HepG2 (cell line): ENCODE measurements around the gene TRMT1. TPM values are rescaled to one million over a fixed set of nuclear protein-coding genes. Genes with fewer than 3 reads are reported as not detected.

Experiments used
- HNRNPK ChIP-seq: fragments of 200-400 bp; formaldehyde crosslinking; IDR thresholded peaks from 2 replicates; pipeline ENCODE4 v1.6.1; 2018; ENCODE audit warnings: low read length, low read depth, moderate library complexity, mild to moderate bottlenecking; ENCODE audit not compliant: poor library complexity, severe bottlenecking
- NFE2L1 ChIP-seq: sonication (generic); formaldehyde crosslinking; IDR thresholded peaks from 2 replicates; pipeline ENCODE4 v1.4.0; 2020; ENCODE audit warnings: missing genetic modification reagents, mild to moderate bottlenecking, borderline replicate concordance
- POGZ ChIP-seq: sonication (generic); formaldehyde crosslinking; IDR thresholded peaks from 2 replicates; pipeline ENCODE4 v1.4.0; 2020; ENCODE audit warnings: mild to moderate bottlenecking, missing genetic modification reagents
- RAD21 ChIP-seq: fragments of 450-650 bp; formaldehyde crosslinking; IDR thresholded peaks from 2 replicates; pipeline ENCODE4 v1.5.0; 2020; ENCODE audit warnings: mild to moderate bottlenecking
- RFX5 ChIP-seq: IDR thresholded peaks from 2 replicates; pipeline ENCODE4 v1.6.1; 2011; ENCODE audit warnings: low read depth, low read length, improper control_type of control experiment
- SMAD3 ChIP-seq: sonication (generic); formaldehyde crosslinking; IDR thresholded peaks from 2 replicates; pipeline ENCODE4 v1.4.0; 2020; ENCODE audit warnings: missing genetic modification reagents
- ZBTB38 ChIP-seq: sonication (generic); formaldehyde crosslinking; IDR thresholded peaks from 2 replicates; pipeline ENCODE4 v1.5.1; 2020; ENCODE audit warnings: mild to moderate bottlenecking, missing genetic modification reagents
- ZBTB7A ChIP-seq: sonication (generic); formaldehyde crosslinking; IDR thresholded peaks from 2 replicates; pipeline ENCODE4 v1.8.0; 2022; ENCODE audit warnings: mild to moderate bottlenecking, missing genetic modification reagents
- ZNF263 ChIP-seq: sonication (generic); formaldehyde crosslinking; IDR thresholded peaks from 2 replicates; pipeline ENCODE4 v1.4.0; 2020; ENCODE audit warnings: missing genetic modification reagents
- ZNF776 ChIP-seq: sonication (generic); formaldehyde crosslinking; IDR thresholded peaks from 2 replicates; pipeline ENCODE4 v1.4.0; 2020; ENCODE audit warnings: mild to moderate bottlenecking, missing genetic modification reagents
- ZSCAN21 ChIP-seq: sonication (generic); formaldehyde crosslinking; IDR thresholded peaks from 2 replicates; pipeline ENCODE4 v1.8.0; 2022; ENCODE audit warnings: mild to moderate bottlenecking, missing genetic modification reagents, moderate library complexity, borderline replicate concordance
- polyA plus RNA-seq, 8 experiments: library from polyadenylated mRNA; depleted of rRNA in 3 of 8; stranded (reverse) in 7 of 8; unstranded in 1 of 8; fragments of >200 nt; fragmentation: Illumina TruSeq in 4 of 8; extraction: Trizol in 4 of 8; gene quantifications; 2 replicates each; pipeline versions ENCODE4 v1.2.1 to v1.2.3, GENCODE V29; 2011 to 2016; ENCODE audit warnings: low read depth in 4 of 8, missing spikeins in 1 of 8, mixed read lengths in 1 of 8; ENCODE audit not compliant: insufficient read depth in 1 of 8
- total RNA-seq, 5 experiments: library from RNA; depleted of rRNA; stranded (reverse); fragments of >200 nt; fragmentation: Illumina TruSeq; extraction: Trizol; gene quantifications; 2 replicates each; pipeline ENCODE4 v1.2.3, GENCODE V29; 2016; ENCODE audit warnings: low read depth in 1 of 5
- TF ChIP-seq, protein P1 (sequence below): sonication (generic); formaldehyde crosslinking; IDR thresholded peaks from 2 replicates; pipeline ENCODE4 v1.4.0; 2020; ENCODE audit warnings: mild to moderate bottlenecking, missing genetic modification reagents, borderline replicate concordance
- TF ChIP-seq, protein P2 (sequence below): sonication (generic); formaldehyde crosslinking; IDR thresholded peaks from 2 replicates; pipeline ENCODE4 v1.4.0; 2020; ENCODE audit warnings: low read depth, mild to moderate bottlenecking, missing genetic modification reagents
- TF ChIP-seq, protein P3 (sequence below): sonication (generic); formaldehyde crosslinking; IDR thresholded peaks from 2 replicates; pipeline ENCODE4 v1.4.0; 2020; ENCODE audit warnings: missing genetic modification reagents
- TF ChIP-seq, protein P4 (sequence below): sonication (generic); formaldehyde crosslinking; IDR thresholded peaks from 2 replicates; pipeline ENCODE4 v1.5.1; 2020; ENCODE audit warnings: mild to moderate bottlenecking, missing genetic modification reagents, borderline replicate concordance
- TF ChIP-seq, protein P5 (sequence below): fragments of 450-650 bp; IDR thresholded peaks from 2 replicates; pipeline ENCODE4 v1.6.1; 2017
- TF ChIP-seq, protein P6 (sequence below): sonication (generic); formaldehyde crosslinking; IDR thresholded peaks from 2 replicates; pipeline ENCODE4 v1.9.0; 2021; ENCODE audit warnings: missing genetic modification reagents, borderline replicate concordance

The TRMT1 gene
- total and polyA plus RNA-seq, 2 of the 13 experiments (the other 11 are each of a cell fraction or from before 2014, with no cell fraction given), result 35.5 to 44.1 TPM

DNA sequence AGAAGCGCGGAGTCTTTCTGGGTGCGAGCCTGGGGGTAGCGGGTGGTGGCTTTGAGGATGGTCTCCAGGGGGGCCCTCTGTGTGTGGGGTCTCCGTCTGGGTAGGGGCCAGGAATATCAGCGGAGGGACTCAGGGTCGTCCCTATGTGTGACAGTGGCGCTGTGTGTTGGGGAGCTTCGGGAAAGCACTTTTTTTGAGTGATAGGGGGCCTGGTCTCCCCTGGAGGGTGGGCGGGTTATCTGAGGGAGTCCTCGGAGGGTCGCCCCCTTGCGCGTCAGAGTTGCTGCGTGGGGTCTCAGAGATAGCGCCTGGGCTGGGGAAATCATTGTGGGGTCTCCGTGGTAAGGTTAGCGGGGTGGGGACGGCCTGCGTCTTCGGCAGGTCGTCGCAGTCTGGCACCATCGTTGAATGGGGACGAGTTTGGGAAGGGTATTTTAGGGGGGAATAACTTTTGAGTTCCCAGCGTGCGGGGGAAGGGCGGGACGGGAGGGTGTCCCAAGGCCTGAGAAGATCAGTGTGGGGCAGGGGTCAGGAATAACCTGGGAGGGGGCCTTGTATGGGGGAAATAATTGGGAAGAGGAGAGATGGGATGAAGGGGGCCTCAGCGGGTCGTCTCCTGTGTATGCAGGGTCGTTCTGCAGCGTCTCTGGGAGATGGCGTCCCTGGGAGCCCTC, 34.5 kb upstream of the TRMT1 start (continued):
- TF ChIP-seq ZNF776 (no peak), ZSCAN21 (no peak), ZNF263 (CRISPR knock-in tag) (no peak), HNRNPK (no peak), RAD21 (CRISPR knock-in tag) (no peak), ZBTB38 (CRISPR knock-in tag) (no peak), ZBTB7A (CRISPR knock-in tag) (0 out of 2 replicates have a peak, but pooled peaks have one; percentile 7), SMAD3 (no peak), POGZ (CRISPR knock-in tag) (no peak), RFX5 (no peak), NFE2L1 (CRISPR knock-in tag) (no peak)
- TF ChIP-seq, protein P1, sequence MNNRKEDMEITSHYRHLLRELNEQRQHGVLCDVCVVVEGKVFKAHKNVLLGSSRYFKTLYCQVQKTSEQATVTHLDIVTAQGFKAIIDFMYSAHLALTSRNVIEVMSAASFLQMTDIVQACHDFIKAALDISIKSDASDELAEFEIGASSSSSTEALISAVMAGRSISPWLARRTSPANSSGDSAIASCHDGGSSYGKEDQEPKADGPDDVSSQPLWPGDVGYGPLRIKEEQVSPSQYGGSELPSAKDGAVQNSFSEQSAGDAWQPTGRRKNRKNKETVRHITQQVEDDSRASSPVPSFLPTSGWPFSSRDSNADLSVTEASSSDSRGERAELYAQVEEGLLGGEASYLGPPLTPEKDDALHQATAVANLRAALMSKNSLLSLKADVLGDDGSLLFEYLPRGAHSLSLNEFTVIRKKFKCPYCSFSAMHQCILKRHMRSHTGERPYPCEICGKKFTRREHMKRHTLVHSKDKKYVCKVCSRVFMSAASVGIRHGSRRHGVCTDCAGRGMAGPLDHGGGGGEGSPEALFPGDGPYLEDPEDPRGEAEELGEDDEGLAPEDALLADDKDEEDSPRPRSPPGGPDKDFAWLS (CRISPR knock-in tag), result no peak
- TF ChIP-seq, protein P2, sequence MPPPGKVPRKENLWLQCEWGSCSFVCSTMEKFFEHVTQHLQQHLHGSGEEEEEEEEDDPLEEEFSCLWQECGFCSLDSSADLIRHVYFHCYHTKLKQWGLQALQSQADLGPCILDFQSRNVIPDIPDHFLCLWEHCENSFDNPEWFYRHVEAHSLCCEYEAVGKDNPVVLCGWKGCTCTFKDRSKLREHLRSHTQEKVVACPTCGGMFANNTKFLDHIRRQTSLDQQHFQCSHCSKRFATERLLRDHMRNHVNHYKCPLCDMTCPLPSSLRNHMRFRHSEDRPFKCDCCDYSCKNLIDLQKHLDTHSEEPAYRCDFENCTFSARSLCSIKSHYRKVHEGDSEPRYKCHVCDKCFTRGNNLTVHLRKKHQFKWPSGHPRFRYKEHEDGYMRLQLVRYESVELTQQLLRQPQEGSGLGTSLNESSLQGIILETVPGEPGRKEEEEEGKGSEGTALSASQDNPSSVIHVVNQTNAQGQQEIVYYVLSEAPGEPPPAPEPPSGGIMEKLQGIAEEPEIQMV (CRISPR knock-in tag), result no peak
- TF ChIP-seq, protein P3, sequence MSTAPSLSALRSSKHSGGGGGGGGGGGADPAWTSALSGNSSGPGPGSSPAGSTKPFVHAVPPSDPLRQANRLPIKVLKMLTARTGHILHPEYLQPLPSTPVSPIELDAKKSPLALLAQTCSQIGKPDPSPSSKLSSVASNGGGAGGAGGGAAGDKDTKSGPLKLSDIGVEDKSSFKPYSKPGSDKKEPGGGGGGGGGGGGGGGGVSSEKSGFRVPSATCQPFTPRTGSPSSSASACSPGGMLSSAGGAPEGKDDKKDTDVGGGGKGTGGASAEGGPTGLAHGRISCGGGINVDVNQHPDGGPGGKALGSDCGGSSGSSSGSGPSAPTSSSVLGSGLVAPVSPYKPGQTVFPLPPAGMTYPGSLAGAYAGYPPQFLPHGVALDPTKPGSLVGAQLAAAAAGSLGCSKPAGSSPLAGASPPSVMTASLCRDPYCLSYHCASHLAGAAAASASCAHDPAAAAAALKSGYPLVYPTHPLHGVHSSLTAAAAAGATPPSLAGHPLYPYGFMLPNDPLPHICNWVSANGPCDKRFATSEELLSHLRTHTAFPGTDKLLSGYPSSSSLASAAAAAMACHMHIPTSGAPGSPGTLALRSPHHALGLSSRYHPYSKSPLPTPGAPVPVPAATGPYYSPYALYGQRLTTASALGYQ (CRISPR knock-in tag), result no peak
- TF ChIP-seq, protein P4, sequence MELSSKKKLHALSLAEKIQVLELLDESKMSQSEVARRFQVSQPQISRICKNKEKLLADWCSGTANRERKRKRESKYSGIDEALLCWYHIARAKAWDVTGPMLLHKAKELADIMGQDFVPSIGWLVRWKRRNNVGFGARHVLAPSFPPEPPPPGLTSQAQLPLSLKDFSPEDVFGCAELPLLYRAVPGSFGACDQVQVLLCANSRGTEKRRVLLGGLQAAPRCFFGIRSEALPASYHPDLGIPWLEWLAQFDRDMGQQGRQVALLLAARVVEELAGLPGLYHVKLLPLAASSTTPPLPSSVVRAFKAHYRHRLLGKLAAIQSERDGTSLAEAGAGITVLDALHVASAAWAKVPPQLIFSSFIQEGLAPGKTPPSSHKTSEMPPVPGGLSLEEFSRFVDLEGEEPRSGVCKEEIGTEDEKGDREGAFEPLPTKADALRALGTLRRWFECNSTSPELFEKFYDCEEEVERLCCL (CRISPR knock-in tag), result no peak
- TF ChIP-seq, protein P5, sequence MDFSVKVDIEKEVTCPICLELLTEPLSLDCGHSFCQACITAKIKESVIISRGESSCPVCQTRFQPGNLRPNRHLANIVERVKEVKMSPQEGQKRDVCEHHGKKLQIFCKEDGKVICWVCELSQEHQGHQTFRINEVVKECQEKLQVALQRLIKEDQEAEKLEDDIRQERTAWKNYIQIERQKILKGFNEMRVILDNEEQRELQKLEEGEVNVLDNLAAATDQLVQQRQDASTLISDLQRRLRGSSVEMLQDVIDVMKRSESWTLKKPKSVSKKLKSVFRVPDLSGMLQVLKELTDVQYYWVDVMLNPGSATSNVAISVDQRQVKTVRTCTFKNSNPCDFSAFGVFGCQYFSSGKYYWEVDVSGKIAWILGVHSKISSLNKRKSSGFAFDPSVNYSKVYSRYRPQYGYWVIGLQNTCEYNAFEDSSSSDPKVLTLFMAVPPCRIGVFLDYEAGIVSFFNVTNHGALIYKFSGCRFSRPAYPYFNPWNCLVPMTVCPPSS, result no peak
- TF ChIP-seq, protein P6, sequence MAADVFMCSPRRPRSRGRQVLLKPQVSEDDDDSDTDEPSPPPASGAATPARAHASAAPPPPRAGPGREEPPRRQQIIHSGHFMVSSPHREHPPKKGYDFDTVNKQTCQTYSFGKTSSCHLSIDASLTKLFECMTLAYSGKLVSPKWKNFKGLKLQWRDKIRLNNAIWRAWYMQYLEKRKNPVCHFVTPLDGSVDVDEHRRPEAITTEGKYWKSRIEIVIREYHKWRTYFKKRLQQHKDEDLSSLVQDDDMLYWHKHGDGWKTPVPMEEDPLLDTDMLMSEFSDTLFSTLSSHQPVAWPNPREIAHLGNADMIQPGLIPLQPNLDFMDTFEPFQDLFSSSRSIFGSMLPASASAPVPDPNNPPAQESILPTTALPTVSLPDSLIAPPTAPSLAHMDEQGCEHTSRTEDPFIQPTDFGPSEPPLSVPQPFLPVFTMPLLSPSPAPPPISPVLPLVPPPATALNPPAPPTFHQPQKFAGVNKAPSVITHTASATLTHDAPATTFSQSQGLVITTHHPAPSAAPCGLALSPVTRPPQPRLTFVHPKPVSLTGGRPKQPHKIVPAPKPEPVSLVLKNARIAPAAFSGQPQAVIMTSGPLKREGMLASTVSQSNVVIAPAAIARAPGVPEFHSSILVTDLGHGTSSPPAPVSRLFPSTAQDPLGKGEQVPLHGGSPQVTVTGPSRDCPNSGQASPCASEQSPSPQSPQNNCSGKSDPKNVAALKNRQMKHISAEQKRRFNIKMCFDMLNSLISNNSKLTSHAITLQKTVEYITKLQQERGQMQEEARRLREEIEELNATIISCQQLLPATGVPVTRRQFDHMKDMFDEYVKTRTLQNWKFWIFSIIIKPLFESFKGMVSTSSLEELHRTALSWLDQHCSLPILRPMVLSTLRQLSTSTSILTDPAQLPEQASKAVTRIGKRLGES, result no peak
